Mesenchymal stem cell (in vitro differentiated cells and primary cell): Measurements from ENCODE around the gene KLHL26.
A peak's percentile ranks its signal among the peaks of the same experiment; 100 is the strongest.

ENCODE experiments used
- DNase-seq: peaks from one replicate; pipeline ENCODE4 v3.0.0-alpha.2; 2013
- H2AFZ ChIP-seq: one replicate; pipeline ENCODE4 v1.6.1; 2013; ENCODE audit warnings: low read depth, mild to moderate bottlenecking, control low read depth, inconsistent platforms, low read length, moderate library complexity
- H2AK5ac ChIP-seq: 2 replicates; pipeline ENCODE4 v1.6.1; 2013; ENCODE audit warnings: low read length, moderate library complexity, mild to moderate bottlenecking, inconsistent platforms; ENCODE audit not compliant: severe bottlenecking
- H2BK120ac ChIP-seq: one replicate; pipeline ENCODE4 v1.6.1; 2013; ENCODE audit warnings: low read depth, mild to moderate bottlenecking, inconsistent platforms, low read length, moderate library complexity
- H2BK12ac ChIP-seq, 2 experiments: one replicate each; pipeline ENCODE4 v1.6.1; 2013; ENCODE audit warnings: inconsistent platforms in 2 of 2, low read length in 2 of 2, mild to moderate bottlenecking in 2 of 2, moderate library complexity in 2 of 2, control low read depth in 1 of 2
- H2BK15ac ChIP-seq: one replicate; pipeline ENCODE4 v1.6.1; 2013; ENCODE audit warnings: mild to moderate bottlenecking, low read depth, inconsistent platforms; ENCODE audit not compliant: poor library complexity, severe bottlenecking
- H2BK5ac ChIP-seq: 2 replicates; pipeline ENCODE4 v1.6.1; 2013; ENCODE audit warnings: low read depth, mild to moderate bottlenecking, low read length, control low read depth, inconsistent platforms; ENCODE audit not compliant: poor library complexity, severe bottlenecking
- H3K14ac ChIP-seq, 2 experiments: one replicate each; pipeline ENCODE4 v1.6.1; 2013; ENCODE audit warnings: inconsistent platforms in 2 of 2, low read length in 2 of 2, control low read depth in 1 of 2, mild to moderate bottlenecking in 1 of 2, moderate library complexity in 1 of 2
- H3K18ac ChIP-seq, 2 experiments: one replicate each; pipeline ENCODE4 v1.6.1; 2013; ENCODE audit warnings: inconsistent platforms in 2 of 2, low read length in 2 of 2, control low read depth in 1 of 2, low read depth in 1 of 2, mild to moderate bottlenecking in 1 of 2
- H3K23ac ChIP-seq, 2 experiments: one replicate each; pipeline ENCODE4 v1.6.1; 2013; ENCODE audit warnings: inconsistent platforms in 2 of 2, low read length in 2 of 2, mild to moderate bottlenecking in 2 of 2, moderate library complexity in 2 of 2, control low read depth in 1 of 2
- H3K27ac ChIP-seq: 2 replicates; pipeline ENCODE4 v1.5.1; 2013; ENCODE audit warnings: mild to moderate bottlenecking, moderate library complexity, low read length, control low read depth, inconsistent platforms; ENCODE audit not compliant: poor library complexity, severe bottlenecking
- H3K27me3 ChIP-seq, 2 experiments: 2 replicates each; pipeline versions ENCODE4 v1.6.1 to v1.7.0; 2013; ENCODE audit warnings: low read length in 2 of 2, mild to moderate bottlenecking in 2 of 2, moderate library complexity in 2 of 2, control low read depth in 1 of 2, inconsistent platforms in 1 of 2; ENCODE audit not compliant: control insufficient read depth in 1 of 2, insufficient read depth in 1 of 2
- H3K36me3 ChIP-seq, 2 experiments: 2 replicates each; pipeline versions ENCODE4 v1.6.1 to v1.7.0; 2013; ENCODE audit warnings: low read length in 2 of 2, control low read depth in 1 of 2, inconsistent platforms in 1 of 2, low read depth in 1 of 2, mild to moderate bottlenecking in 1 of 2; ENCODE audit not compliant: insufficient read depth in 2 of 2, control insufficient read depth in 1 of 2
- H3K4ac ChIP-seq, 2 experiments: one replicate each; pipeline ENCODE4 v1.6.1; 2013; ENCODE audit warnings: inconsistent platforms in 2 of 2, low read length in 2 of 2, mild to moderate bottlenecking in 2 of 2, moderate library complexity in 2 of 2, control low read depth in 1 of 2, low read depth in 1 of 2
- H3K4me1 ChIP-seq: 2 replicates; pipeline ENCODE4 v1.6.1; 2013; ENCODE audit warnings: low read depth, low read length, control low read depth; ENCODE audit not compliant: control insufficient read depth, insufficient read depth
- H3K4me2 ChIP-seq: 2 replicates; pipeline ENCODE4 v1.6.1; 2013; ENCODE audit warnings: low read length, mild to moderate bottlenecking, inconsistent platforms; ENCODE audit not compliant: poor library complexity, severe bottlenecking
- H3K4me3 ChIP-seq, 2 experiments: 2 replicates each; pipeline versions ENCODE4 v1.5.1 to v1.7.0; 2013; ENCODE audit warnings: low read length in 2 of 2, mild to moderate bottlenecking in 2 of 2, control low read depth in 1 of 2, low read depth in 1 of 2; ENCODE audit not compliant: insufficient read depth in 1 of 2
- H3K79me1 ChIP-seq: replicated peaks from 2 replicates; pipeline ENCODE4 v1.6.1; 2013; ENCODE audit warnings: mild to moderate bottlenecking, control low read depth, low read length, inconsistent platforms; ENCODE audit not compliant: poor library complexity, severe bottlenecking
- H3K9ac ChIP-seq: 2 replicates; pipeline ENCODE4 v1.7.0; 2013; ENCODE audit warnings: mild to moderate bottlenecking, low read length, moderate library complexity
- H3K9me3 ChIP-seq: 2 replicates; pipeline ENCODE4 v1.7.0; 2013; ENCODE audit warnings: mild to moderate bottlenecking, low read length; ENCODE audit not compliant: control insufficient read depth
- H4K8ac ChIP-seq: one replicate; pipeline ENCODE4 v1.6.1; 2013; ENCODE audit warnings: inconsistent platforms, mild to moderate bottlenecking, low read length, moderate library complexity
- H4K91ac ChIP-seq: one replicate; pipeline ENCODE4 v1.6.1; 2013; ENCODE audit warnings: mild to moderate bottlenecking, low read length, inconsistent platforms
- WGBS: methylation state at CpG from one replicate; pipeline ENCODE4 v1.1.7; 2013; ENCODE audit warnings: mixed read lengths; 5-methylcytosine and 5-hydroxymethylcytosine counted together

KLHL26 gene

DNA sequence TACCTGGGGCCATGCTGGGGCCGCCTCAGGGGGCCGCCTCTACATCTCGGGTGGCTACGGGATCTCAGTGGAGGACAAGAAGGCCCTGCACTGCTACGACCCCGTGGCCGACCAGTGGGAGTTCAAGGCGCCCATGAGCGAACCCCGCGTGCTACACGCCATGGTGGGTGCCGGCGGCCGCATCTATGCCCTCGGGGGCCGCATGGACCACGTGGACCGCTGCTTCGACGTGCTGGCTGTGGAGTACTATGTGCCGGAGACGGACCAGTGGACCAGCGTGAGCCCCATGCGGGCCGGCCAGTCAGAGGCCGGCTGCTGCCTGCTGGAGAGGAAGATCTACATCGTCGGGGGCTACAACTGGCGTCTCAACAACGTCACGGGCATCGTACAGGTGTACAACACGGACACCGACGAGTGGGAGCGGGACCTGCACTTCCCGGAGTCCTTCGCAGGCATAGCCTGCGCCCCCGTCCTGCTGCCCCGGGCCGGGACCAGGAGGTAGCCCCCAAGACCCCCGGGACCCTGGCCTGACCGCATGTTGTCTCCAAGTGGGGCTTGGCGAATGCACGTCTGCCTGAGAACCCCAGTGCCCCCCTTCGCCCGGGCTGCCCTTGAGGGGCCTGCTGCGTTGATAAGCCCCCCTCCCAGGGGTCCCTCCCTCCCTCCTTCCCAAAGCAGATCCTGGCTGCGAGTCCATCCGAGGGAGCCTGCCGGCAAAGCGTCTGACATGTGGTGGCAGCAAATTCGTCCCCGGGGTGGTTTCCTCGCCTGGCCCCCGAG lies 32.1 kb downstream of the KLHL26 start:
- H3K36me3 ChIP-seq: peaks cover 13 to 50% of the 10 kb centered on the region in 2 experiments
- H2BK120ac ChIP-seq: no peak overlapping the region
- H3K4me2 ChIP-seq: no peak overlapping the region
- 97% methylated on average over 58 of the region's 58 CpGs for WGBS
- H3K9ac ChIP-seq: no peak overlapping the region
- H3K9me3 ChIP-seq: no peaks in the 10 kb centered on the region
- no peak overlapping the region for H3K27ac ChIP-seq
- H4K8ac ChIP-seq: no peak overlapping the region
- peaks cover 14% of the 10 kb centered on the region for H3K4me1 ChIP-seq
- no peak overlapping the region for H2BK15ac ChIP-seq
- no peak overlapping the region for H3K4me3 ChIP-seq
- no peak overlapping the region for H3K23ac ChIP-seq
- no peak for DNase-seq
- peaks cover 3% of the 10 kb centered on the region for H3K79me1 ChIP-seq
- peak overlapping the region in 1 of 2 experiments; percentile 6 for H2BK12ac ChIP-seq
- H2AK5ac ChIP-seq: no peak overlapping the region
- H2BK5ac ChIP-seq: no peak overlapping the region
- H2AFZ ChIP-seq: no peak overlapping the region
- peak overlapping the region; percentile 55 for H4K91ac ChIP-seq
- H3K27me3 ChIP-seq: no peaks in the 10 kb centered on the region
- no peak overlapping the region for H3K18ac ChIP-seq
- no peak overlapping the region for H3K4ac ChIP-seq
- H3K14ac ChIP-seq: no peak overlapping the region

DNA sequence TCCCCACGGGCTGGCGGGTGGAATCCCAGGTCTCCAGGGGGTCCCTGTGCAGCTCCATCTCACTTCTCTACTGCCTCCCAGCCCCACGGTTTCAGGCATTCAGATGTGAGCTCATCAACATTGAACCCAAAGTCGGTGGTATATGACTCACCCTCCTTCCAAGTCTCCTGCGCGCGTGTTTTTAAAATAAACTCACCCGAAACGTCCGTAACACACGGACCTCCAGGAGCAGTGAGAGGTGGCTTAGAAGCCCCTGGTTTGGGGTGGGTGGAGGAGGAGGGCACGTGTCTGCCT lies 32.6 kb downstream of the KLHL26 start:
- Histone ChIP-seq H2BK5ac (no peak overlapping the region), H3K4me2 (peak overlapping the region; percentile 46), H3K9me3 (no peaks in the 10 kb centered on the region), H2BK15ac (no peak overlapping the region), H2BK120ac (no peak overlapping the region), H2AK5ac (no peak overlapping the region), H3K36me3 (peaks cover 13 to 47% of the 10 kb centered on the region in 2 experiments), H3K4me3 (no peak overlapping the region), H3K18ac (no peak overlapping the region), H3K27ac (no peak overlapping the region), H3K79me1 (peaks cover 3% of the 10 kb centered on the region), H3K14ac (no peak overlapping the region), H3K4ac (no peak overlapping the region), H3K4me1 (peaks cover 11% of the 10 kb centered on the region), H3K27me3 (no peaks in the 10 kb centered on the region), H2BK12ac (no peak overlapping the region), H2AFZ (no peak overlapping the region), H3K9ac (no peak overlapping the region), H4K91ac (no peak overlapping the region), H3K23ac (no peak overlapping the region), H4K8ac (no peak overlapping the region)
- DNase-seq: peak; percentile 40
- 70% methylated on average over 10 of the region's 12 CpGs for WGBS

DNA sequence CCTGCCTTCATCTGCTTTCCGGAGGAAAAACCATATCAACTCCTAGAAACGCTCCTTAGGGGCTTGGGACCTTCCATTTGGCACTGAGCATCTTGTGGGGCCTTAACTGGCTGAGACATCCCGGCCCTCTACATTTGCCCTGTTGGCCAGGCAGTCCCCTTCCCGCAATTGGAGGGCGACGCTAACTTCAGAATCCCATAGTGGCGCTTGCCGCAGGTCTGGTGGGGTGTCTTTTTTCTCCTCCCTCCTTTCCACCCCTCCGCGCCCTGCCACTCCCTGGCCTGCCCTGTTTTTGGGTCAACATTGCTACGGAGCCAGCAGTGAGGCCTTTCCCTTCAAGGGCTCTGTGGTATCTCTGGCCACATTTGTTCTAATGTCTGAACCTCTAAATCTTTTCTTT lies 33.1 kb downstream of the KLHL26 start:
- Histone ChIP-seq H2BK120ac (no peak overlapping the region), H3K79me1 (peaks cover 3% of the 10 kb centered on the region), H2BK15ac (no peak overlapping the region), H2BK12ac (no peak overlapping the region), H2BK5ac (no peak overlapping the region), H3K14ac (no peak overlapping the region), H4K8ac (no peak overlapping the region), H3K36me3 (peaks cover 13 to 47% of the 10 kb centered on the region in 2 experiments), H3K4ac (no peak overlapping the region), H2AFZ (no peak overlapping the region), H3K4me3 (no peak overlapping the region), H3K18ac (no peak overlapping the region), H3K23ac (no peak overlapping the region), H3K4me2 (peak overlapping the region; percentile 46), H3K27ac (no peak overlapping the region), H3K4me1 (peaks cover 11% of the 10 kb centered on the region), H3K9me3 (no peaks in the 10 kb centered on the region), H2AK5ac (no peak overlapping the region), H3K9ac (no peak overlapping the region), H3K27me3 (no peaks in the 10 kb centered on the region), H4K91ac (no peak overlapping the region)
- DNase-seq: no peak
- 88% methylated on average over 11 of the region's 11 CpGs for WGBS

DNA sequence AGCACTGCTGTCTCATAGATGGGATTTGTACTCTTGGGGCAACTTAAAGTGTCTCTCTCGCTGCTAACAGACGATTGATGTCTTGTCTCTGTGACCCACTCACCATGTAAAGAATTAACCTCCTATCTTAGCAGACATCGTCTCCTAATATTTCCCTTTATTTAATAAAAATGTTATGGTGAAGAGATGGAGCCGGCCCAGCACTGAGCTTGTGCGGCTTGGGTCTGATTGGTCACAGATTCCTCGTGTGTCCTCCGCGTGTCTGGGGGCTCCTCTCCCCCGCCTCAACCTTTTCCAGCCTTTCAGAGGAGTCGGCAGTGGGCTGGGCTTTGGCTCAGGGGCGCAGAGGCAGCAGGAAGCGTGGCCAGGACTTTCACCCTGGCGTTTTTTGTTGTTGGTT lies 33.5 kb downstream of the KLHL26 start:
- no peak for DNase-seq
- Histone ChIP-seq H2BK120ac (no peak overlapping the region), H3K9me3 (no peaks in the 10 kb centered on the region), H2AFZ (no peak overlapping the region), H3K27me3 (no peaks in the 10 kb centered on the region), H3K23ac (no peak overlapping the region), H3K79me1 (peaks cover 3% of the 10 kb centered on the region), H3K27ac (no peak overlapping the region), H2BK12ac (no peak overlapping the region), H3K18ac (no peak overlapping the region), H3K4me3 (no peak overlapping the region), H3K36me3 (peaks cover 13 to 45% of the 10 kb centered on the region in 2 experiments), H3K4ac (no peak overlapping the region), H4K8ac (no peak overlapping the region), H3K9ac (no peak overlapping the region), H2BK15ac (no peak overlapping the region), H2AK5ac (no peak overlapping the region), H2BK5ac (no peak overlapping the region), H3K14ac (no peak overlapping the region), H3K4me2 (no peak overlapping the region), H4K91ac (no peak overlapping the region), H3K4me1 (peaks cover 11% of the 10 kb centered on the region)
- WGBS: 94% methylated on average over 13 of the region's 13 CpGs
